ENCODE data around the gene ACADM. TPM values are rescaled to one million over a fixed set of nuclear protein-coding genes. Genes with fewer than 3 reads are reported as not detected.
"Not testable (repeated sequence)": the region's sequence is repeated elsewhere in the genome, so short reads cannot be mapped to it uniquely, and the experiment has no call there.

Gene ACADM
- total and polyA plus RNA-seq, 4 experiments from 2014 or later, result 31.9 to 67.2 (median 41.6) TPM

DNA sequence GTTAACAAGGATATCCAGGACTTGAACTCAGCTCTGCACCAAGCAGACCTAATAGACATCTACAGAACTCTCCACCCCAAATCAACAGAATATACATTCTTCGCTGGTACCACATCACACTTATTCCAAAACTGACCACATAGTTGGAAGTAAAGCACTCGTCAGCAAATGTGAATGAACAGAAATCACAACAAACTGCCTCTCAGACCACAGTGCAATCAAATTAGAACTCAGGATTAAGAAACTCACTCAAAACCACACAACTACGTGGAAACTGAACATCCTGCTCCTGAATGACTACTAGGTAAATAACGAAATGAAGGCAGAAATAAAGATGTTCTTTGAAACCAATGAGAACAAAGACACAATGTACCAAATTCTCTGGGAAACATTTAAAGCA lies 55.7 kb downstream of the ACADM start:
- intact Hi-C loops (cut with micrococcal nuclease), result loop anchor here (10.0 kb wide), 1 partner anchor 1045 kb away; the partner anchor contains the start of genes CRYZ and TYW3
- CTCF ChIA-PET (ENCODE audit: partially characterized antibody); H3K27ac Mint-ChIP-seq; H3K36me3 Mint-ChIP-seq; H3K4me3 ChIP-seq (ENCODE audit: low read length in 2 of 2); H3K27me3 ChIP-seq (ENCODE audit: insufficient read depth, low read length); POLR2A ChIA-PET (ENCODE audit: partially characterized antibody); H3K36me3 ChIP-seq (ENCODE audit: insufficient read depth, low read length); H3K4me1 Mint-ChIP-seq; H3K4me1 ChIP-seq (ENCODE audit: insufficient read depth, low read length); DNase-seq; H3K9me3 ChIP-seq (ENCODE audit: control insufficient read depth in 1 of 2, low read length in 2 of 2); H3K27ac ChIP-seq (ENCODE audit: low read depth, low read length); H3K4me3 Mint-ChIP-seq; H3K9me3 Mint-ChIP-seq: not testable (repeated sequence)
- H3K27me3 Mint-ChIP-seq, result peaks cover 9 to 15% of the 10 kb centered on the region in 2 donors

DNA sequence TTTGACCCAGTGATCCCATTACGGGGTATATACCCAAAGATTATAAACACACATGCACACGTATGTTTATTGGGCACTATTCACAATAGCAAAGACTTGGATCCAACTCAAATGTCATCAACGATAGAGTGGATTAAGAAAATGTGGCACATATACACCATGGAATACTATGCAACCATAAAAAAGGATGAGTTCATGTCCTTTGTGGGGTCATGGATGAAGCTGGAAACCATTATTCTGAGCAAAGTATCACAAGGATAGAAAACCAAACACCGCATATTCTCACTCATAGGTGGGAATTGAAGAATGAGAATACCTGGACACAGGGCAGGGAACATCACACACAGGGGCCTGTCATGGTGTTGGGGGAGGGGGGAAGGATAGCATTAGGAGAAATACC lies 59.4 kb downstream of the ACADM start:
- peak overlapping the region in 3 of 7 donors; percentile 11 to 95 (median 78) for H3K27ac Mint-ChIP-seq
- H3K27me3 Mint-ChIP-seq, result peaks cover 5 to 10% of the 10 kb centered on the region in 2 donors
- Histone ChIP-seq H3K4me1 (ENCODE audit: insufficient read depth, low read length) (peaks cover 27% of the 10 kb centered on the region), H3K27ac (ENCODE audit: low read depth, low read length) (peak overlapping the region; percentile 9)
- H3K4me3 Mint-ChIP-seq, result peak overlapping the region in 5 of 8 donors; percentile 14 to 70 (median 59)
- peaks cover 7 to 22% of the 10 kb centered on the region in 2 donors for H3K36me3 Mint-ChIP-seq
- H3K4me3 ChIP-seq (ENCODE audit: low read length in 2 of 2); H3K27me3 ChIP-seq (ENCODE audit: insufficient read depth, low read length); CTCF ChIA-PET (ENCODE audit: partially characterized antibody); H3K9me3 Mint-ChIP-seq; POLR2A ChIA-PET (ENCODE audit: partially characterized antibody); H3K9me3 ChIP-seq (ENCODE audit: control insufficient read depth in 1 of 2, low read length in 2 of 2); H3K36me3 ChIP-seq (ENCODE audit: insufficient read depth, low read length); DNase-seq: not testable (repeated sequence)
- H3K4me1 Mint-ChIP-seq, result peaks cover 14 to 38% (median 28%) of the 10 kb centered on the region in 4 donors
- intact Hi-C loops (cut with micrococcal nuclease), result loop anchor here (10.0 kb wide), 1 partner anchor 1049 kb away; the partner anchor contains the start of genes CRYZ and TYW3

DNA sequence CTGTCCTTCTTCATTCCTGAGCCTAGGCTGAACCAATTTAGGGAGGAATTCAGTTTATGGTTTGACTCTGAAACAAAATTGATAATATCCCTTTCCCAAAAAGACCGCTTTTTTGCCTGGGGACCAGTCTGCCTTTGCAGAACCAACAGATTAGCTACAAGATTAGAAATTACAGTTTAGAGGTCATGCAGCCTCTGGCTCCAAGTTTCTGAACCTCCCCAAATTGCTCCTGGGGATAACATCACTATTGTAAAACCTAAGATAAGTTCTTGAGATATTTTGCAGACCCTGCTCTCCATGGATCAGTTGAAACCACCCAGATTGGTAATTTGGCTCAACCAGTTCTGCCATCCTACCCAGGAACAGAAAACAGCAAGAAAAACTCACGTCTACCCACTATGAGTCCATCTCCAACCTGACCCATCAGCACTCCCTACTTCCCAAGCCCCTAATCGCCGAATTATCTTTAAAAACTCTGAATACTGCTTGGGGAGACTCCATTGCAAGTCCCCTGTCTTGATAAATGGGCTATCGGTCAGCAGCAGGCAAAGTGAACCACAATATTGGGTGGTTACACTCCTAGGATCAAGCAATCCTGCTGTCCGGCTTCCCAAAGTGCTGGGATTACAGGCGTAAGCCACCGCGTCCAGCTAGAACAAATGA lies 60.9 kb downstream of the ACADM start:
- Histone ChIP-seq H3K27ac (ENCODE audit: low read depth, low read length) (peak overlapping the region; percentile 73), H3K4me1 (ENCODE audit: insufficient read depth, low read length) (peaks cover 43% of the 10 kb centered on the region), H3K27me3 (ENCODE audit: insufficient read depth, low read length) (no peaks in the 10 kb centered on the region), H3K9me3 (ENCODE audit: control insufficient read depth in 1 of 2, low read length in 2 of 2) (no peaks in the 10 kb centered on the region), H3K36me3 (ENCODE audit: insufficient read depth, low read length) (no peaks in the 10 kb centered on the region), H3K4me3 (ENCODE audit: low read length in 2 of 2) (peak overlapping the region; percentile 88 to 95)
- ChIA-PET POLR2A (ENCODE audit: partially characterized antibody) (interaction anchor here (0.6 to 2.5 kb wide), 7 partner anchors 8 to 1994 kb away, joined by 4 to 20 read pairs (median 6); partner anchors contain the start of genes CRYZ, MIGA1, MSH4 and TYW3), CTCF (ENCODE audit: partially characterized antibody) (no interaction called here)
- H3K36me3 Mint-ChIP-seq, result peaks cover 21 to 36% of the 10 kb centered on the region in 2 donors
- peak overlapping the region; percentile 95 to 100 (median 98) for H3K27ac Mint-ChIP-seq
- H3K9me3 Mint-ChIP-seq, result no peaks in the 10 kb centered on the region
- intact Hi-C loops (cut with micrococcal nuclease), result loop anchor here (5.0 to 10.0 kb wide), 3 partner anchors 287 to 1588 kb away; partner anchors contain the start of genes CRYZ, FPGT, LRRIQ3 and ST6GALNAC3
- H3K27me3 Mint-ChIP-seq, result peaks cover 4 to 7% of the 10 kb centered on the region in 2 donors
- H3K4me1 Mint-ChIP-seq, result peaks cover 27 to 53% (median 43%) of the 10 kb centered on the region in 4 donors
- peak overlapping the region; percentile 93 to 100 (median 99) for H3K4me3 Mint-ChIP-seq
- DNase-seq, result no peak

GRCh38 chr1:75785983-75786853 lies 61.7 kb downstream of the ACADM start, which contains the start of gene RABGGTB:
Gene RABGGTB (plus strand): TSS chr1:75786256. CDS start chr1:75786272, 16 bp downstream.
- intact Hi-C loops (cut with micrococcal nuclease), result loop anchor here (1.0 to 10.0 kb wide), 4 partner anchors 62 to 1589 kb away; partner anchors contain the start of genes ACADM, CRYZ, FPGT and LRRIQ3
- peak; percentile 93 to 94 (median 94) for DNase-seq
- Histone ChIP-seq H3K36me3 (ENCODE audit: insufficient read depth, low read length) (peaks cover 2% of the 10 kb centered on the region), H3K27me3 (ENCODE audit: insufficient read depth, low read length) (no peaks in the 10 kb centered on the region), H3K4me1 (ENCODE audit: insufficient read depth, low read length) (peaks cover 50% of the 10 kb centered on the region), H3K4me3 (ENCODE audit: low read length in 2 of 2) (peak within 1 kb of the TSS; percentile 88 to 95), H3K27ac (ENCODE audit: low read depth, low read length) (peak within 1 kb of the TSS; percentile 73), H3K9me3 (ENCODE audit: control insufficient read depth in 1 of 2, low read length in 2 of 2) (no peaks in the 10 kb centered on the region)
- Mint-ChIP-seq H3K9me3 (no peaks in the 10 kb centered on the region), H3K4me1 (peaks cover 34 to 61% (median 49%) of the 10 kb centered on the region in 4 donors), H3K36me3 (peaks cover 28 to 44% of the 10 kb centered on the region in 2 donors), H3K27me3 (peaks cover 0 to 3% of the 10 kb centered on the region in 2 donors), H3K27ac (peak within 1 kb of the TSS; percentile 95 to 100 (median 98)), H3K4me3 (peak within 1 kb of the TSS; percentile 93 to 100 (median 99))
- CTCF ChIA-PET (ENCODE audit: partially characterized antibody), result no interaction called here
- POLR2A ChIA-PET (ENCODE audit: partially characterized antibody), result interaction anchor here (0.6 to 2.5 kb wide), 8 partner anchors 8 to 1993 kb away, joined by 3 to 20 read pairs (median 6); partner anchors contain the start of genes CRYZ, MIGA1, MSH4 and TYW3

GRCh38 chr1:75786901-75787493 lies 62.5 kb downstream of the ACADM start:
- peaks cover 10% of the 10 kb centered on the region for H3K36me3 ChIP-seq (ENCODE audit: insufficient read depth, low read length)
- H3K27ac Mint-ChIP-seq, result peak overlapping the region; percentile 92 to 100 (median 98)
- H3K27me3 ChIP-seq (ENCODE audit: insufficient read depth, low read length), result no peaks in the 10 kb centered on the region
- no peaks in the 10 kb centered on the region for H3K9me3 Mint-ChIP-seq
- peak overlapping the region; percentile 88 to 95 for H3K4me3 ChIP-seq (ENCODE audit: low read length in 2 of 2)
- peaks cover 56% of the 10 kb centered on the region for H3K4me1 ChIP-seq (ENCODE audit: insufficient read depth, low read length)
- peak overlapping the region; percentile 73 for H3K27ac ChIP-seq (ENCODE audit: low read depth, low read length)
- no peaks in the 10 kb centered on the region for H3K27me3 Mint-ChIP-seq
- peak overlapping the region; percentile 93 to 100 (median 99) for H3K4me3 Mint-ChIP-seq
- intact Hi-C loops (cut with micrococcal nuclease), result loop anchor here (1.0 to 10.0 kb wide), 4 partner anchors 63 to 1590 kb away; partner anchors contain the start of genes ACADM, CRYZ, FPGT and LRRIQ3
- DNase-seq, result no peak
- CTCF ChIA-PET (ENCODE audit: partially characterized antibody), result no interaction called here
- POLR2A ChIA-PET (ENCODE audit: partially characterized antibody), result interaction anchor here (0.7 to 2.5 kb wide), 6 partner anchors 9 to 1054 kb away, joined by 3 to 20 read pairs (median 7); partner anchors contain the start of genes CRYZ, MSH4 and TYW3
- H3K36me3 Mint-ChIP-seq, result peaks cover 35 to 51% of the 10 kb centered on the region in 2 donors
- no peaks in the 10 kb centered on the region for H3K9me3 ChIP-seq (ENCODE audit: control insufficient read depth in 1 of 2, low read length in 2 of 2)
- peaks cover 39 to 68% (median 54%) of the 10 kb centered on the region in 4 donors for H3K4me1 Mint-ChIP-seq

DNA sequence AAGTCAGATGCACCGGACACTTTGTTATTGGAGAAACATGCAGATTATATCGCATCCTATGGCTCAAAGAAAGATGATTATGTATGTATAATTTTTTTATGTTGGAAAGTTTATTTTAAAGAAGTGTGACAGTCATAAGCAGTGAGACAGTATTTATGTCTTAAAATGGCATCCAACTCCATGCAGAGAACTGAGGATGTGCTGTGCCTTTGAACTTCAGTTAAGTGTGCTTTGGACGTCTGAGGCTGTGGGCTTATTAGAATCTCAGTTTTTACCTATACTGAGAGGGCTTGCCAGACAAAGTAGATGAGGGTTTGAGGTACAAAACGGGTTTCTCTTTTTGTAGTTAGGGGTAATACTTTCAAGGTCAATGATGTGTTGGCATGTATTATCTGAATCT lies 63.0 kb downstream of the ACADM start:
- H3K4me1 ChIP-seq (ENCODE audit: insufficient read depth, low read length), result peaks cover 61% of the 10 kb centered on the region
- intact Hi-C loops (cut with micrococcal nuclease), result loop anchor here (5.0 to 10.0 kb wide), 3 partner anchors 285 to 1590 kb away; partner anchors contain the start of genes CRYZ, FPGT, LRRIQ3 and ST6GALNAC3
- Mint-ChIP-seq H3K27me3 (no peaks in the 10 kb centered on the region), H3K4me3 (peak overlapping the region; percentile 93 to 100 (median 99)), H3K27ac (peak overlapping the region; percentile 92 to 100 (median 98)), H3K9me3 (no peaks in the 10 kb centered on the region), H3K4me1 (peaks cover 41 to 72% (median 54%) of the 10 kb centered on the region in 4 donors), H3K36me3 (peaks cover 35 to 56% of the 10 kb centered on the region in 2 donors)
- POLR2A ChIA-PET (ENCODE audit: partially characterized antibody), result no interaction called here
- no peak for DNase-seq
- H3K9me3 ChIP-seq (ENCODE audit: control insufficient read depth in 1 of 2, low read length in 2 of 2), result no peaks in the 10 kb centered on the region
- H3K27ac ChIP-seq (ENCODE audit: low read depth, low read length), result peak overlapping the region; percentile 73
- peak overlapping the region; percentile 88 to 95 for H3K4me3 ChIP-seq (ENCODE audit: low read length in 2 of 2)
- H3K27me3 ChIP-seq (ENCODE audit: insufficient read depth, low read length), result no peaks in the 10 kb centered on the region
- H3K36me3 ChIP-seq (ENCODE audit: insufficient read depth, low read length), result peaks cover 15% of the 10 kb centered on the region
- CTCF ChIA-PET (ENCODE audit: partially characterized antibody), result interaction anchor here (0.6 kb wide), 1 partner anchor 1746 kb away, joined by 3 read pairs; no protein-coding TSS in a partner anchor
